Measurements from ENCODE around the gene SCNN1A.
A peak's percentile ranks its signal among the peaks of the same experiment; 100 is the strongest.
"Not testable (repeated sequence)": the region's sequence is repeated elsewhere in the genome, so short reads cannot be mapped to it uniquely, and the experiment has no call there.

The SCNN1A gene

GRCh38 chr12:6347367-6348338 is 27.7 kb downstream of the SCNN1A start:
- DNase-seq (ENCODE audit: low read depth) = no peak

GRCh38 chr12:6346942-6347341 is 28.4 kb downstream of the SCNN1A start:
- DNase-seq (ENCODE audit: low read depth) = no peak

- no peak for DNase-seq (ENCODE audit: low read depth)
Observed at GRCh38 chr12:6346235-6346832, 29.0 kb downstream of the SCNN1A start.

GRCh38 chr12:6345319-6346091 is 29.9 kb downstream of the SCNN1A start:
- no peak for DNase-seq (ENCODE audit: low read depth)

GRCh38 chr12:6344101-6344660 is 31.2 kb downstream of the SCNN1A start:
- DNase-seq (ENCODE audit: low read depth) = not testable (repeated sequence)

- no peak for DNase-seq (ENCODE audit: low read depth)
Observed at GRCh38 chr12:6343518-6343917, 31.8 kb downstream of the SCNN1A start.

- no peak for DNase-seq (ENCODE audit: low read depth)
Observed at GRCh38 chr12:6342140-6342889, 33.0 kb downstream of the SCNN1A start.

GRCh38 chr12:6341417-6342139 is 33.8 kb downstream of the SCNN1A start, which contains the start of gene TNFRSF1A:
Gene TNFRSF1A, minus strand, starts transcription at chr12:6342076. Its CDS starts 262 bp downstream, at chr12:6341814.
- no peak for DNase-seq (ENCODE audit: low read depth)

- DNase-seq (ENCODE audit: low read depth) = no peak
Observed at GRCh38 chr12:6340745-6341416, 34.5 kb downstream of the SCNN1A start.

GRCh38 chr12:6340032-6340638 is 35.2 kb downstream of the SCNN1A start:
- no peak for DNase-seq (ENCODE audit: low read depth)

GRCh38 chr12:6338955-6339354 is 36.4 kb downstream of the SCNN1A start:
- no peak for DNase-seq (ENCODE audit: low read depth)

- DNase-seq (ENCODE audit: low read depth) = not testable (repeated sequence)
Observed at GRCh38 chr12:6338536-6338935, 36.8 kb downstream of the SCNN1A start.

GRCh38 chr12:6337958-6338433 is 37.4 kb downstream of the SCNN1A start:
- DNase-seq (ENCODE audit: low read depth) = no peak

- no peak for DNase-seq (ENCODE audit: low read depth)
Observed at GRCh38 chr12:6336889-6337853, 38.2 kb downstream of the SCNN1A start.

- DNase-seq (ENCODE audit: low read depth) = peak; percentile 40
Observed at GRCh38 chr12:6336079-6336888, 39.1 kb downstream of the SCNN1A start.

GRCh38 chr12:6335451-6336078 is 39.8 kb downstream of the SCNN1A start:
- DNase-seq (ENCODE audit: low read depth) = peak; percentile 85

GRCh38 chr12:6334940-6335450 is 40.4 kb downstream of the SCNN1A start:
- DNase-seq (ENCODE audit: low read depth) = no peak
